CD4-positive, alpha-beta T cell treated with Interleukin-1 beta for 1 hour (primary cell): ENCODE data around the gene SLC46A3.
"Not testable (repeated sequence)": the region's sequence is repeated elsewhere in the genome, so short reads cannot be mapped to it uniquely, and the experiment has no call there.

Experiments
- DNase-seq, 2 donors: peaks; one replicate each; pipeline ENCODE4 v3.0.0-alpha.2; 2020 to 2022

The SLC46A3 gene

GRCh38 chr13:28729541-28729940, 10.8 kb upstream of the SLC46A3 start:
- no peak for DNase-seq

GRCh38 chr13:28728642-28729041, 9.9 kb upstream of the SLC46A3 start:
- DNase-seq, result no peak

DNA sequence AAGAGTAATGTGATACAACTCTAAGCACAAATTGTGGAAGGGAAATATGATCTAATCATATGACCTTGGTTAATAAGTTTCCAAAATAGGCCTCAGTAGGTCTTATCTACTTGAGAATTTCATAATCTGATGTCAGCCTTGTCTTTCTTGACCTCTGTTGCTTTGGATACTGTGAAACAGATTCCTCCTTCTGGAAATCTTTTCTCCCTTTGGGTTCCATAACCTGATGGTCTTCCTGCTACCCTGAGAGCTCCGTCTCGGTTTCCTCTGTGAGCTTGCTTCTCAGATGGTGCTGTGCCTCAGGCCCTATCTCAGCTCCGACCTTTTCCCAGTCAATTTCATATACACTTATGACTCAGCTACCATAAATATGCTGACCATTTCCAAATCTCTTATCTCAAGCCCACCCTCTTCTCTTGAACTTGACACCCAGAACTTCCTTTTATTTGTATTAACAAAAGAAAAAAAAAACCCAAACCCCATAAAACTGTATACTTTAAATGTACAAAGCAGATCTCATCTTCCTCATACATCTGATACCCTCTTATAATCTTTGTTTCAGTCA, 6.4 kb upstream of the SLC46A3 start:
- no peak for DNase-seq

DNA sequence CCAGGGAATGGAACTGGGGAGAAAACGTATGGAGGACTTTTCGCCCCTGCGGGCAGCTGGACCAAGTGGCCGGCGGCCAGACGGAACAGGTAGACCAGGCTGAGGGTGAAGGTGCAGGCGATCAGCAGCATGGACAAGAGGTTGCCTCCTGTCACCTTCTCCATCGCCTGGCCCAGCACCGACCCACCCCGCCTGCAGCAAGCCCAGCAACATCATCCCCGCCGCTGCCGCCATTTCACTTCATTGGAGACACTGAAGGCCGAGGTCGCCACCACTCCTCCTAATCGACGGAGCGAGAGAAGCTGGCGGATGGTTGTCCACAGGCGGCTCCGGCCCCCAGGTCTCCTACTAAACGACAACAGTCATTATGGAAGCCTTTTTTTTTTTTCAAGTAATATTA, 5.0 kb upstream of the SLC46A3 start:
- DNase-seq, result no peak

- no peak for DNase-seq
Observed at GRCh38 chr13:28719227-28720055, 671 bp upstream of the SLC46A3 start.

DNA sequence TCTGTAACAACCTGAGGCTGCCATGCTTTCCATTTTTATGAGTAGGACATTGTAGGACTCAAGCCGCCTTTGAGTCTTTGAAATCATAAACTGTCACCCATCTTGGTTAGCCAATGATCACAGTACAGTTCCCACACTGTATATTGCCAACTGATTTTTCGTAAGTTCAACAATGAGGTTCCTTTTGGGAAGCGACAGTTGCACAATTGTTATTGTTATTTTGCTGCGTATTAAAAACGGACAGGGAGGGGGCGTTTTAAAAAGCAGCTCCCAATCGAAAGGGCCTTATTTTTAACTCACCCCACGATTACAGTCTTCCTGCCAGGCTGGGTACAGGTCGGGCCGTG, 601 bp downstream of the SLC46A3 start:
- no peak for DNase-seq

DNA sequence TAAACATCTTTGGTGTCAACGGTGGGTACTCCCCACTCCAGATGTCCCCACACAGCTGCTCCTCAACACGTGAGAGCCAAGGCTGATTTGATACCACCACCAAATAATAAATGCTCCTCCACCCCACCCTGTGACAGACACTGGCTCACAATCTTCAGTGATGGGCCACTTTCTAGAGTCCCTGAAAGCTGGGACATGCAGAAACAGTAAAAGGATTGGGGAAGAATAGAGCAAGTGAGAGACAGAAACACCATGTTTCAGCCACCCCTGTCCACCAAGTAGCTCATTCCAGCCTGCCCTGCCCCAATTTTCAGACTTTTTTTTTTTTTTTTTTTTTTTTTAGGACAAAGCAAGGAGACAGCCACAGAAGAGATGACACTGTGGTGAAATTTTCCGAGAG, 1.6 kb downstream of the SLC46A3 start:
- DNase-seq, result no peak

DNA sequence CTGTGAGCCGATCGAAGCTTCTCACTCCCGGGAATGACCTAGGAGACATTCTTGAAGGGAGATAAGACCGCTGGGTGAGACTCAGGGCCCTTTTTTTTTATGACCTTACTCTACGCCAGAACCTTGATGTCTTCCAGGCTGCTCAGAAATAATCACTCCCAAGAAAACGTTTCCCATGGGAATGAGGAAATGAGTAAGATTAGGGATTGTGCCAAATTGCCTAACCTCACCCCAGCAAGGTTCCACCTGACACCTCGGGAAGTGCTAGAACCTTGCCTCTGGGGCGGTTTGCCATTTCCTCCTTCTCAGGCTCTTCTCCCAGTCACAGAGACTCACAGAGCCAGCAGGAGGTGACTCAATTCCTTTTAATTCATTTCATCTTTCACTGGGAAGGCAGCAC, 2.3 kb downstream of the SLC46A3 start:
- DNase-seq, result no peak

DNA sequence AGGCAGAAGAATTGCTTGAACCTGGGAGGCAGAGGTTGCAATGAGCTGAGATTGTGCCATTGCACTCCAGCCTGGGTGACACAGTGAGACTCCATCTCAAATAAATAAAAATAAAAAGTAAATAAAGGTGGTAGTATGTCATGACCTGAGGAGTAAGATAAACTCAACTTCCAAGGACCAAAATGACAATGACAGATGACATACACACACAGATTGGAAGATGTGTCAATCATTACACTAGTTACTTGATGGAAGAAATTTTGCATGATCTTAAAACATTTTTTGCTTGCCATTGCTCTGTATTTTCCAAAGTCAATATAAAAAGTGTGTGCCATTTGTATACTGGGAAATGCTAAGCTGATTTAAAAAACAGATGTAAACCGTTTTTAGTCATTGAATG, 4.1 kb downstream of the SLC46A3 start:
- DNase-seq, result no peak

DNA sequence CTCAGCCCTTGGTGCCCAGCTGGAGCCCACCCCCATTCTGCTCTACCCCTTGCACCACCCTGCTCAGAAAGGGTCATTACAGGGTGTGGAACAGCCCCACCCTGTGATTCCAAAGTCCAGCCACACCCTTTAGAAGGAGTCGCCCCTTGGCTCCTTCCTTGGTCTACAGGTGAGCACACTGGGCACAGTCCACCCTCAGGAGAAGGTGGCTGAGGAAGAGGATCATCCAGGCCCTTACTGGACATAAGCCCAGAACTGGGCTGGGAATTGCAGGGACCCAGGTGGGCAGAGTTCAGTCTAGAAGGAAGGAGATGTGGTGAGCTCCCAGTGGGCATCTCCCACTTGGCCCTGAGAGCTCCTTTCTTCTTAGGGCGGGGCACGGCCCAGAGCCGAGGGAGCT, 8.6 kb downstream of the SLC46A3 start:
- no peak for DNase-seq

- DNase-seq, result no peak
Observed at GRCh38 chr13:28707629-28708427, 10.9 kb downstream of the SLC46A3 start.

- DNase-seq, result no peak
Observed at GRCh38 chr13:28705461-28706083, 13.2 kb downstream of the SLC46A3 start.

DNA sequence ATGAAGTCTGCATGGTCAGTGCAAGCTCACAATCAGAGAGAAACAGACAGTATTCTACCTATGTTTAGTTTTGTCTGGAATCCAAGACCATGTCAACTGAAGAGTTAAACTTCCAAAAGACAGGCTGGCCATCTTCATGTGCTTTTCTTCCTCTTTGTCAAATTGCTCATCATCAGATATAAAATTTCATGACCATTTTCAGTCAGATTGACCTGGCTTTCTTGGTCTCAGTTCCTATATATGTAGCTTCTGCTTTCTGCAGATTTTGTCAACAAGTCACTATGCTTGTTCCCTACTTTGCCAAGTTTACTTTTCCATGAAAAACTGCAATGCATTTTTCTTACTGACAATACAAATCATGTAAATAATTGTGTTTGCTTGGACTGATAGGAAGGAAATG, 13.9 kb downstream of the SLC46A3 start:
- no peak for DNase-seq

GRCh38 chr13:28704282-28704681, 14.5 kb downstream of the SLC46A3 start:
- no peak for DNase-seq

DNA sequence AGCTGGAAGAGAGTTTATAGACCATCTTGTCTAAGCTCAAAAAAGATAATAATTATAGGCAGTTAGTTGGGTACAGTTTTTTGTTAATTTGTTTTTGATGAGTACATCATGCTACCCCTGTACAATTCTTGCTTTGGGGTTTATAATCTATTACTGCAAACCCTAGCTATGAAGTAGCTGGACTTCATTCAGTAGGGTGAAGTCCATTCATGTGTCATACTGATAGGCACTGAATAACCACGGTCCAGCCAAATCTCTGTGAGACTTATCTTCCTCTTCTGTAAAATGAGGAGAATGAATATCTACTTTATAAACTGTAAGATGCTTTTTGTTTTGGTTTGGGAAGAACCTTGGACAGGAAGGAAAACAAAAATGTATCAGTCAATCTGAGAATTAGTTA, 19.5 kb downstream of the SLC46A3 start:
- DNase-seq, result no peak

GRCh38 chr13:28697441-28697840, 21.3 kb downstream of the SLC46A3 start:
- DNase-seq, result no peak

DNA sequence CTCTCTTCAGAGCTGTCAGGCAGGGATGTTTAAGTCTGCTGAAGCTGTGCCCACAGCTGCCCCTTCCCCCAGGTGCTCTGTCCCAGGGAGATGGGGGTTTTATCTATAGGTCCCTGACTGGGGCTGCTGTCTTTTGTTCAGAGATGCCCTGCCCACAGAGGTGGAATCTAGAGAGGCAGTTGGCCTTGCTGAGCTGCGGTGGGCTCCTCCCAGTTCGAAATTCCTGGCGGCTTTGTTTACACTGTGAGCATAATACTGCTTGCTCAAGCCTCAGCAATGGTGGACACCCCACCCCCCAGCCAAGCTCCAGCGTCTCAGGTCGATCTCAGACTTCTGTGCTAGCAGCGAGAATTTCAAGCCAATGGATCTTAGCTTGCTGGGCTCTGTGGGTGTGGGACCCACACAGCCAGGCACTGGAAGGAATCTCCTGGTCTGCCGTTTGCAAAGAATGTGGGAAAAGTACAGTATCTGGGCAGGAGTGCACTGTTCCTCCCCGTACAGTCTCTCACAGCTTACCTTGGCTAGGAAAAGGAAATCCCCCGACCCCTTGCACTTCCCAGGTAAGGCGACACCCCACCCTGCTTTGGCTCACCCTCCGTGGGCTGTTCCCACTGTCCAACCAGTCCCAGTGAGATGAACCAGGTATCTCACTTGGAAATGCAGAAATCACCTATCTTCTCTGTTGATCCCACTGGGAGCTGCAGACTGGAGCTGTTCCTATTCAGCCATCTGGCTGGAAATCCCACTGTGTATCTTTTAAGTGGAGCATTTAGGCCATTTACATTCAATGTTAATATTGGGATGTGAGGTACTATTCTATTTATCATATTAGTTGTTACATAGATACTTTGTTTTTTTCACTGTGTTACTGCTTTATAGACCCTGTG, 24.9 kb downstream of the SLC46A3 start:
- DNase-seq, result not testable (repeated sequence)

GRCh38 chr13:28685892-28686291, 32.9 kb downstream of the SLC46A3 start:
- DNase-seq, result no peak

DNA sequence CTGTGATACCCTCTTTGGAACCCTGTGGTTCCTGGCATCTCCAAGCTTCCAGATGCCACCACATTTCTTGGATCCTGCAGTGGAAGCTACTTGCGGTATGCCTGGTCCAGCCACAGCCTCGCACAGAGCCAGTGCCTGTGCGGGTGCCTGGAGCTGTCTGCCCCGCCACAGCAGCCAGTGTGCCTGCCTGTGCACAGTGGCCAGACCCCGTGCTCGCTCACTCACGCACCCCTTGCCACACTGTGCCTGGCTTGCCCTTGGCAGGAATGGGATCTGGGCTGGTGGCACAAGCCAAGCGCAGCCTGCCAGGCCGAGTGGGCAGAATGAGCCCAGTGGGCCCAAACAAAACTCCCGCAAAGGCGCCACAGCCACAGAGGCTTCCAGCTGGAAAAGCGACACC, 33.7 kb downstream of the SLC46A3 start:
- no peak for DNase-seq

DNA sequence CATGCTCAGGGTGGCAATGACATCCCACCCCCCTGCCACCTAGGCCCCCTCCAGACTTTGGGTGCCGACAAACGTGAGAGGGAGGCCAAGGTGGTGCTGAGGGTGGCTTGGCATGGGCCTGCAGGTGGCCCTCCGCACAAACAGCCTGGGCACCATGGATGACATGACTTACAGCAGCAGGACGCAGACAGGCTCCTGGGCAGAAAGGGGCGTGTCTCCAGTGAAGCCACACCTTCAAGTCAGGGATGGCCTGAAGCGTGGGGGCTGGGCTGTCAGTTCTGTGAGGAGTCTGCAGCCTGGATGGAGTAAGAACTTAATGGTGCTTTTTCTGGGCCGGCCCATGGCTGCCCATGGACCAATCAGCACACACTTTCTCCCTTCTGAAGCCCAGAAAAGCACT, 34.5 kb downstream of the SLC46A3 start:
- no peak for DNase-seq

GRCh38 chr13:28683169-28683568, 35.6 kb downstream of the SLC46A3 start:
- not testable (repeated sequence) for DNase-seq

DNA sequence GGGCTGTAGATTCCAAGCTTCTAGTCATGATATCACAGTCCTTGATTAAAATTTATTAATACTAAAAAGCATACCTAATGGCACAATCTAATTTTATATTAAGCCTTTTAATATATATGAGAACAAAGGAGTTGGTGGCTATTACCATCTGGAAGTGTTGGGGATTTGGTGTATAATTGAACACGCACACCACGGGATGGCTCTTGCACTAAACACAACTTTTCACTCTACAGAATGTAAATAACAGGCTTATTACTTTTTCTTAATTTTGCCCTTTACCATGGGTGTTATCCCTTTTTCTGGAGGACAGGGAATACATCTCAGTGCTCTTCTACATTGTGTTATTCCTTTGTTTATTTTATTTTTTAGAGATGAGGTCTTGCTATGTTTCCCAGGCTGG, 38.2 kb downstream of the SLC46A3 start:
- DNase-seq, result no peak

DNA sequence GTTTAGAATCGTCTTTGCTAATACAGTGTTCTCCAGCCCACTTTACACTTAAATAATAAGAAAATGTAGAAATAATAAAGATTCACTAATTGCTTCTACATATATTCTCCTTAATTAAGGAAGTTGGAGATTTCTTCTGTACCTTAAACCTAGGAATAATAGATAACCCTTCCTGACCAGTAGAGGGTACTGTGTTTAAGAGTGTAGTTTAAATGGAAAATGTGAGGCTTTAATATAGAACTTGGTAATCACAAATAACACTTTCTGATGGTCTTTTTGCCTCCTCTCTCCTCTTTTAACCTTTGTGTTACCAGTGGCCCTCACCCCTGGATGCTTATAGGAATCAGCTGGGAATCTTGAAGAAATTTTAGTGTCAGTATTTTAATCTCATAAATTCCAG, 39.1 kb downstream of the SLC46A3 start:
- no peak for DNase-seq
